ENCODE results near the gene CST2. TPM values are rescaled to one million over a fixed set of nuclear protein-coding genes. Genes with fewer than 3 reads are reported as not detected.

Gene CST2
- total RNA-seq, 1 experiment from 2014 or later = not detected

DNA sequence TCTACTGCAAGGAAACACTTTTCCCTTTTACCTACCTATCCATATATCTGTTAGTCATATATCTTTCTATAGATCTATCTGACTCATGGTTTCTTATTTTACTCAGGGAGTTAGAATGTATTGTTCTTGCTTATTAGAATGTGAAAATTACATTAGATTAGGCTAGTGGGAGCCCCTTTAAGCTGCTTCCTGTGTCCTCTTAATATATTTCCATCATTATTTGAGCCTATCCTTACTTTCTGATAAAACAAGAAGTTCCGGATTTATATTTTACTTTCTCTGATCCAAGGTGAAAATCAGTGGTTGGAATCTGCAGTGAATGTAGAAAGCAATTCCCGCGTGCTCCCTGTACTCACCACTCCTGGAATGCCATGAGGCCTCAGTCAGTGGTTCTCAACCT, 31.0 kb downstream of the CST2 start:
- Histone ChIP-seq H3K27ac (ENCODE audit: low read length) (no peak overlapping the region), H3K36me3 (ENCODE audit: control insufficient read depth, insufficient read depth, low read length) (no peaks in the 10 kb centered on the region), H3K27me3 (ENCODE audit: control insufficient read depth, insufficient read depth, low read length) (no peaks in the 10 kb centered on the region), H3K4me1 (ENCODE audit: control insufficient read depth, insufficient read depth, low read length) (no peaks in the 10 kb centered on the region), H3K9me3 (ENCODE audit: control insufficient read depth, insufficient read depth, low read depth, low read length) (no peaks in the 10 kb centered on the region), H3K4me3 (ENCODE audit: low read depth in 2 of 2, low read length in 2 of 2) (no peak overlapping the region)
- intact Hi-C loops (cut with micrococcal nuclease; ENCODE audit: unreplicated experiment) = no loop called here
- in situ Hi-C loops (cut with HindIII; ENCODE audit: low pct_unique_long_range_greater_than_20kb, low sequenced_read_pairs) = no loop called here
- ChIA-PET CTCF (no interaction called here), POLR2A (no interaction called here)
- no peak for ATAC-seq
- TF ChIP-seq SIN3A (IDR thresholded peaks at IDR 0.05; ENCODE audit: borderline replicate concordance, insufficient read depth, low read depth, low read length) (no peak), CTCF (IDR thresholded peaks at IDR 0.05) (no peak), REST (IDR thresholded peaks at IDR 0.05; ENCODE audit: insufficient read depth in 1 of 2, low read depth in 2 of 2, low read length in 1 of 2) (no peak), TCF7L2 (IDR thresholded peaks at IDR 0.05; ENCODE audit: low read depth, low read length) (no peak), POLR2AphosphoS5 (IDR thresholded peaks at IDR 0.05; ENCODE audit: low read depth, low read length) (no peak)
- no TSS peak for BruUV-seq (replicated peaks)
- DNase-seq (ENCODE audit: low read depth, low spot score) = no peak

DNA sequence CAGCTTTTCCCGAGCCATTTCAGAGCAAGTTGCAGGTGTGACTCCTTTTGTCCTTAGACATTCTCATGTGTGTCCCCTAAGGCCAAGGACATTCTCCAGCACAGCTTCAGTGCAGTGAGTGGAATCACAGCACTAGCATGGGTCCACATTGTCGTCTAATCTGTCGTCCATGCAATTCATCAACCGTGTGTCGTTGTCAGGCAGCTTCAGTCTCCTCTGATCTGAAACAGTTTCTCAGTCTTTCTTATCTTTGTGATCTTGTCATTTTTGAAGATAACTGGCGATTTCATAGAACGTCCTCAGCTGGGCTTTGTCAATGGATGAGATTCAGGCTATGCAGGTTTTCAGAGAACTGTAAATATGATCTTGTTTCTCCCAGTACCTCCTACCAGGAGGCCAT, 31.7 kb downstream of the CST2 start:
- Histone ChIP-seq H3K36me3 (ENCODE audit: control insufficient read depth, insufficient read depth, low read length) (no peaks in the 10 kb centered on the region), H3K27ac (ENCODE audit: low read length) (no peak overlapping the region), H3K4me3 (ENCODE audit: low read depth in 2 of 2, low read length in 2 of 2) (no peak overlapping the region), H3K4me1 (ENCODE audit: control insufficient read depth, insufficient read depth, low read length) (no peaks in the 10 kb centered on the region), H3K27me3 (ENCODE audit: control insufficient read depth, insufficient read depth, low read length) (no peaks in the 10 kb centered on the region), H3K9me3 (ENCODE audit: control insufficient read depth, insufficient read depth, low read depth, low read length) (no peaks in the 10 kb centered on the region)
- BruUV-seq (replicated peaks) = no TSS peak
- no peak for DNase-seq (ENCODE audit: low read depth, low spot score)
- no peak for ATAC-seq
- in situ Hi-C loops (cut with HindIII; ENCODE audit: low pct_unique_long_range_greater_than_20kb, low sequenced_read_pairs) = no loop called here
- ChIA-PET POLR2A (no interaction called here), CTCF (no interaction called here)
- TF ChIP-seq CTCF (IDR thresholded peaks at IDR 0.05) (no peak), SIN3A (IDR thresholded peaks at IDR 0.05; ENCODE audit: borderline replicate concordance, insufficient read depth, low read depth, low read length) (no peak), TCF7L2 (IDR thresholded peaks at IDR 0.05; ENCODE audit: low read depth, low read length) (no peak), POLR2AphosphoS5 (IDR thresholded peaks at IDR 0.05; ENCODE audit: low read depth, low read length) (no peak), REST (IDR thresholded peaks at IDR 0.05; ENCODE audit: insufficient read depth in 1 of 2, low read depth in 2 of 2, low read length in 1 of 2) (no peak)
- intact Hi-C loops (cut with micrococcal nuclease; ENCODE audit: unreplicated experiment) = no loop called here

Data from Panc1 (cell line).